Nucleus accumbens (tissue), 56 donors: ENCODE data around the gene PRUNE2.

Experiments used
- DNase-seq, 56 donors: peaks; one replicate each; lab custom pipeline; 2025; lab: John Stamatoyannopoulos, UW

PRUNE2 gene

DNA sequence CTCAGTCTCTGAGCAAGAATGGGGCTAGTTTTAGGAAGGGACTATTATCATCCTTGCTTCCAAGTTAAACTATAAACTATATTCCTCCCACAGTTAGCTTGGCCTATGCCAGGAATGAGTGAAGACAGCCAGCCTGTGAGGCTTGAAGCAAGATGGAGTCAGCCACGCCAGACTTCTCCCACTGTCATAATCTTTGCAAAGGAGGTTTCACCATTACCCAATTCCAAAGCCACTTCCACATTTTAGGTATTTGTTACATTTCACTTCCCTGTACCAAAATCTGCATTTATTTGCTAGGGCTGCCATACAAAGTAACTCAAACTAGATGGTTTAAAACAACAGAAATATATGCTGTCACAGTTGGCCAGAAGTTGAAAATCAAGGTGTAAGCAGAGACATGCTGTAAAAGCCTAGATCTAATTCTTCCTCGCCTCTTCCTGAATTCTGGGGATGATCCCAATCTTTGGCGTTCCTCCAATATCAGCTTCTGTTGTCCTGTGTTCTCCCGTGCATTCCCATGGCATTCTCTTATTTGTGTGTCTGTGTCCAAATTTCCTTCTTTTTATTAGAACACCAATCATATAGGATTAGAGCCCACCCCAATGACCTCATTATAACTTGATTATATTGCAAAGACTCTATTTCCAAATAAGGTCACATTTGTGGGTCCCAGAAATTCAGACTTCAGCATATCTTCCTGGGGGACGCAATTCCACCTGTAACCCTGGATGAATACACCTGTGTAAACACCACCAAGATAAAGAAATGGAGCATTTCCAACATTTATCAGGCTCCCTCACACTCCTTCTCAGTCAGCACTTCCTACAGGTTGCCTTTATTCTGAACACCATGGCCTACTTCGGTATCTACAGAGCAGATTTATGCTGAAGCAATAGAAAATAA, 320.2 kb downstream of the PRUNE2 start:
- DNase-seq = no peak

DNA sequence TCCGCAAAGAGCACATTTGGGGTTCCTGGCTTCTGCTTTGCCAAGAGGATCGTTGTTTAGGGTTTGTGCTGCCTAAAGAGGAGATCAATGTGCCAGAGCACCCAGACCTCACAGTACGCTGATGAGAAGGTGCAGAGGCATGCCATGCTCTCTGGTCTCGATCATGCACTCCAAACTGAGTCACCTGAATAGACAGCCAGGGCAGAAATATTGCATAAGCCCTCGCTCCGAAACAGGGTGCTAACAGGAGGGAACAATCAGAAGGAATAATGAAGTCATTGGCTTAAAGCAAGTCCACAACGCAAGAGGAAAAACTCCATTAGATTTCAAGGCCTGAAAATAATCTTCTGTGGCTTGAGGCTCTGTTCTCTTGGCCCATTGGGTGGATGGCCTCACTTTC, 322.7 kb downstream of the PRUNE2 start:
- no peak for DNase-seq

DNA sequence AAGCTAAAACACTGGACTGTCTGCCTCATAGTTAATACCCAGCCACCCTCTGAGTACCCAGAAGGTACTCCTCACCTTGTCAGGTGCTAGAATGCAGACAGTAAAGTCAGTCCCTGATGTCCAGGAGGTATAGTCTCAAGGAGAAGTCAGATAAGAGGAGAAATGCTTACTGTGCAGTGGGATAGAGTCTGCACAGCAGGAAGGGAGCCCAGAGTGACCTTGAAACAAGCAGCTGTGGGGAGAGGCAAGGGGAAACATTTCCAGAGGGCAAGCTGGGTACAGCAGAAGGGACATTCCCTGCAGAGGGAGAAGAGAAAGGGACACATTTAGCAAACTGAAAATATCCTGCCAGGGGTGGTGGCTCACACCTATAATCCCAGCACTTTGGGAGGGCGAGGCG, 324.2 kb downstream of the PRUNE2 start:
- no peak for DNase-seq

DNA sequence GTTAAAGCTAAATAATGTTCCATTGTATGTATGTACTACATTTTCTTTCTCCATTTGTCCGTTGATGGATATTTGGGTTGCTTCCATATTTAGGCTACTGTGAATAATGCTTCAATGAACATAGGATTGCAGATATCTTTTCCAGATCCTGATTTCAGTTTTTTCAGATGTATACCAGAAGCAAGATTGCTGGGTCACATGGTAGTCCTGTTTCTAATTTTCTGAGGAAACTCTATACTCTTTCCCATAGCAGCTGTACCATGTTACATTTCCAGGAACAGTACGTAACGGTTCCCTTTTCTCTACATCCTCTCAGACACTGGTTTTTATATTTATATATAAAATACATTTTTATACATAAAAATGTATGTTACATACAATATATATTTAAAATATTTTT, 325.1 kb downstream of the PRUNE2 start:
- DNase-seq = no peak

DNA sequence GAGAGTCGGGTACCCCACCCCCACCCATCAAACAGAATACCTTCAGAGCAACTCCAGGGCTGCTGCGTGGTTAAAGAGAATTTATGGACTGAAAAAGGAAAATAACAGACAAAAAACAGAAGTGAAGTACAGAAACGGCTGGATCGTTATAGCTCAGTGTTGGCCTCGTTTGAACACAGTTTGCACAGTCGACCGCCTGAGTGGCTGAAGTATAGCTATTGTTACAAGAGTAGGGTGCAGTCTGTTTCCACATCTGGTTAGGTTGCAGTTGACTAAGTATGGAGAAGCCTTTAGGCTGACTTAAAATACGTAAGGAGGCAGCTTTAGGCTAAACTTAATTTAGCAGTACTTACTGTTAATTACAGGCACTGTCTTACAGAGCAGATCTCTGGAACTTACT, 325.7 kb downstream of the PRUNE2 start:
- no peak for DNase-seq

DNA sequence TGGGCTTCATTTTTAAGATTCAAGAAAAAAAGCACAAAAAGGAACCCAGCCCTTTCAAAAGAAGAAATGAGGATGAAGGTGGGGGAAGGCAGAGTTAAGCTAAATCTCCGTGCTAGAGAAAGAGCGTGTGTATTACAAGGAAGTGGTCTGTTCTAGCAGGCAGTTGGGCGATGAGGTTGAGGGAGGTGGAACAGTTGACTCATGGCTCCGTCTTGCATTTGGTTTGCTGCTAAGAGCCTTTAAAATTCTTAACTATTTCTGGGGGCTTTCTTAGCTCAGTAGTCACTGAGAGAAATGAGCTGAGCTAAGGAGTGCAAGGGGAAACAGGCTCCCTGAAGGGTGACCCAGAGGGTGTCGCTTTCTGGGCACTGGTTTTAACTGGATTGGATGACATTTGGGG, 329.6 kb downstream of the PRUNE2 start:
- no peak for DNase-seq

- no peak for DNase-seq
Observed at GRCh38 chr9:76575761-76576160, 330.2 kb downstream of the PRUNE2 start.

GRCh38 chr9:76573905-76574760, 331.8 kb downstream of the PRUNE2 start:
- DNase-seq = no peak

- no peak for DNase-seq
Observed at GRCh38 chr9:76573408-76573807, 332.5 kb downstream of the PRUNE2 start.

DNA sequence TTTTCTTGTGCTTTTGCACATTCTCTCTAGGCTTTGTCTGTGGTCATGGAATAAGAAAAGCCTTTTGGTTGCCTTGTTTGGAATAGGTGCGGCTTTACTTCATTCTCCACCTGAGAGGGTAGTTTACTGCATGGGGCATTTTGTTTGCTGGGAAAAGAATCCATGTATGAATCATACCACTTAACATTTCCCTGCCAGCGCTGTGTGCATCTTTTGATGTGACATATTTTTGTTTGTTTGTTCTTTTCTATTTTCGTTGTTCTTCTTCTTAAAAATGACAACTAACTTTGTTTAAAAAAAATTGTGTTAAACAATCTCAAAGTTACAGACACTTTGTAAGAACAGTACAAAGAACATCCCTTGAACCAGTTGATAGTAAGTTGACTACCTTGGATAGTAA, 333.8 kb downstream of the PRUNE2 start:
- no peak for DNase-seq

- no peak for DNase-seq
Observed at GRCh38 chr9:76571743-76572146, 334.2 kb downstream of the PRUNE2 start.

- no peak for DNase-seq
Observed at GRCh38 chr9:76571288-76571687, 334.6 kb downstream of the PRUNE2 start.

- no peak for DNase-seq
Observed at GRCh38 chr9:76570826-76571225, 335.1 kb downstream of the PRUNE2 start.

DNA sequence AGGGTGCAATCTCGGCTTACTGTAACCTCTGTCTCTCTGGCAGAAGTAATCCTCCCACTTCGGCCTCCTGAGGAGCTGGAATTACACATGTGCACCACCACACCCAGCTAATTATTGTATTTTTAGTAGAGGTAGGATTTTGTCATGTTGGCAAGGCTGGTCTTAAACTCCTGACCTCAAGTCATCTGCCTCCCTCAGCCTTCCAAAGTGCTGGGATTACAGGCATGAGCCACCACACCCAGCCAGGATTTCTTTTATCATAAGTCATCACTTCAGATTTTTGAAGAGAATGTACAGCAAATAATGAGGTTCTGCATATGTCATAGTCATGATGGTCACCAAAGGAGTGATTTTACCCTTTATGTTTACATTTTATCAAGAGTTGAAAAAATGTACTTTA, 338.8 kb downstream of the PRUNE2 start:
- DNase-seq = no peak

- DNase-seq = no peak
Observed at GRCh38 chr9:76564297-76564696, 341.6 kb downstream of the PRUNE2 start.

DNA sequence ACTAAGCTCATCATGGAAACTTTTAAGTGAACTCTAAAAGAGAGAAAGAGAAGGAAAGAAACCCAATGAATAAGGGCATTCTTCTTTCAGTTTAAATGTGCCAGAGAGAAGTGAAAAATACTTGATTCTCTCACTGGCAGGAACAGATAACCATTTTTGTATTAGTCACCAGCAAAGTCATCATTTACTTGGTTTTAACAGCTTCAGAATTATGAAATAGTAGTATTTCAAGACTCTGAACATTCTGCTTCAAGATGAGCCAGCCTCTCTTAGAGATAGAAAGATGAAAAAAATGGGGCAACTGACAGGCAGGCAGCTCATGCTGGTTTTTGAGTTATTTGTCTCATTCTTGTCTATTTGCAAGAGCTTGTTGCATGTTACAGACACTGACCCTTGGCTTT, 343.4 kb downstream of the PRUNE2 start:
- peak in 2 of 56 donors; percentile 9 to 13 for DNase-seq

DNA sequence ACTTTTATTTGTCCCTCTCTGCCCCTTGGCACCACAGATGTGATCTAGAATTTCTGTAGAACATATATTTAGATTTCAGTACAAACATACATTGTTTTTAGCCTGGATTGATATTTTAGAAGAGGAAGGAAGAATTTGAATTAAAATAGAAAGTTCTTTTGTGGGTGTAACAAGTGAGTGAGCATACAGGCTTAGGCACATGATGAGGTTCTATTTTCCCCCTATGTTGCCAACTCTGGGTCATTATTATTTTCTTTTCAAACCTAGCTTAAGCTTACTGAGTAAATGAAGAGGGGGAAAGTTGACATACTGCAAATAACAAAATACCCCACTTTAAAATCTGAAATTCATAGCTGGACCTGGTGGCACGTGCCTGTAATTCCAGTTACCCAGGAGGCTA, 344.0 kb downstream of the PRUNE2 start:
- no peak for DNase-seq
